ENCODE data around the gene ARIH2. TPM values are rescaled to one million over a fixed set of nuclear protein-coding genes. Genes with fewer than 3 reads are reported as not detected.

The ARIH2 gene
- total RNA-seq, 2 donors from 2014 or later, result 43.1 to 99.5 TPM

GRCh38 chr3:49017229-49017970, 98.8 kb downstream of the ARIH2 start:
- intact Hi-C loops (cut with DNase I), result no loop called here
- DNase-seq, result peak in 1 of 4 donors; percentile 17
- 5 to 16% methylated on average over 8 to 23 of the region's 23 CpGs for WGBS, 2 donors

GRCh38 chr3:49017971-49018706, 99.5 kb downstream of the ARIH2 start, which contains the start of gene DALRD3:
DALRD3 (minus strand) TSS chr3:49018580; CDS start chr3:49018564, 16 bp downstream.
- H3K4me1 ChIP-seq, result peaks cover 52% of the 10 kb centered on the region
- H3K27me3 ChIP-seq, result no peaks in the 10 kb centered on the region
- H3K9me3 ChIP-seq, result no peaks in the 10 kb centered on the region
- H3K36me3 ChIP-seq (replicated peaks in 1 of 2; ENCODE audit: insufficient read depth in 1 of 2, low read depth in 2 of 2), result peaks cover 0 to 14% of the 10 kb centered on the region in 2 donors
- no peak for ATAC-seq
- DNase-seq, result peak; percentile 62 to 68 (median 64)
- peak within 1 kb of the TSS; percentile 75 to 86 for H3K4me3 ChIP-seq
- WGBS, 2 donors, result 1% methylated on average over 16 to 83 of the region's 85 CpGs
- intact Hi-C loops (cut with DNase I), result no loop called here
- TF ChIP-seq CTCF (IDR thresholded peaks at IDR 0.05) (no peak), POLR2A (IDR thresholded peaks at IDR 0.05) (peak; percentile 27 to 71 (median 69))
- peak within 1 kb of the TSS; percentile 62 to 99 (median 74) for H3K27ac ChIP-seq

More at GRCh38 chr3:49017229-49017970, 98.8 kb downstream of the ARIH2 start:
- Histone ChIP-seq H3K27ac (peak overlapping the region; percentile 62 to 87 (median 72)), H3K9me3 (no peaks in the 10 kb centered on the region), H3K4me1 (peaks cover 52% of the 10 kb centered on the region), H3K4me3 (peak overlapping the region; percentile 75 to 86), H3K36me3 (replicated peaks in 1 of 2; ENCODE audit: insufficient read depth in 1 of 2, low read depth in 2 of 2) (peaks cover 0 to 14% of the 10 kb centered on the region in 2 donors), H3K27me3 (no peaks in the 10 kb centered on the region)
- ATAC-seq, result no peak
- TF ChIP-seq POLR2A (IDR thresholded peaks at IDR 0.05) (no peak), CTCF (IDR thresholded peaks at IDR 0.05) (no peak)

- no peaks in the 10 kb centered on the region for H3K9me3 ChIP-seq
- peaks cover 52% of the 10 kb centered on the region for H3K4me1 ChIP-seq
- H3K36me3 ChIP-seq (replicated peaks in 1 of 2; ENCODE audit: insufficient read depth in 1 of 2, low read depth in 2 of 2), result peaks cover 0 to 13% of the 10 kb centered on the region in 2 donors
- intact Hi-C loops (cut with DNase I), result no loop called here
- peak overlapping the region; percentile 62 to 87 (median 72) for H3K27ac ChIP-seq
- TF ChIP-seq CTCF (IDR thresholded peaks at IDR 0.05), result no peak
- TF ChIP-seq POLR2A (IDR thresholded peaks at IDR 0.05), result peak in 1 of 3 donors; percentile 31
- H3K4me3 ChIP-seq, result peak overlapping the region; percentile 75 to 86
- 2% methylated on average over 18 of the region's 18 CpGs for WGBS, 2 donors
- DNase-seq (no peak), ATAC-seq (no peak)
- H3K27me3 ChIP-seq, result no peaks in the 10 kb centered on the region
These were observed 100.0 kb downstream of the ARIH2 start for GRCh38 chr3:49018707-49019006.

GRCh38 chr3:49019941-49020329, 101.3 kb downstream of the ARIH2 start:
- TF ChIP-seq CTCF (IDR thresholded peaks at IDR 0.05) (no peak), POLR2A (IDR thresholded peaks at IDR 0.05) (no peak)
- Histone ChIP-seq H3K27ac (peak overlapping the region; percentile 90 to 99 (median 98)), H3K27me3 (no peaks in the 10 kb centered on the region), H3K4me1 (peaks cover 62% of the 10 kb centered on the region), H3K9me3 (no peaks in the 10 kb centered on the region), H3K36me3 (replicated peaks in 1 of 2; ENCODE audit: insufficient read depth in 1 of 2, low read depth in 2 of 2) (peaks cover 0 to 9% of the 10 kb centered on the region in 2 donors), H3K4me3 (peak overlapping the region in 1 of 2 donors; percentile 63)
- WGBS, 2 donors, result 13 to 26% methylated on average over 12 of the region's 12 CpGs
- DNase-seq (no peak), ATAC-seq (no peak)
- intact Hi-C loops (cut with DNase I), result no loop called here
